ENCODE measurements around the gene PAN3.
A peak's percentile ranks its signal among the peaks of the same experiment; 100 is the strongest.
"Not testable (repeated sequence)": the region's sequence is repeated elsewhere in the genome, so short reads cannot be mapped to it uniquely, and the experiment has no call there.

The PAN3 gene

GRCh38 chr13:28138756-28139470 is 568 bp downstream of the PAN3 start:
- peak; percentile 93 for DNase-seq

GRCh38 chr13:28140433-28141125 is 2.2 kb downstream of the PAN3 start:
- no peak for DNase-seq

- DNase-seq = not testable (repeated sequence)
Measured at GRCh38 chr13:28141542-28141941, 3.2 kb downstream of the PAN3 start.

- no peak for DNase-seq
Measured at GRCh38 chr13:28145049-28145448, 6.7 kb downstream of the PAN3 start.

- no peak for DNase-seq
Measured at GRCh38 chr13:28147495-28147894, 9.2 kb downstream of the PAN3 start.

GRCh38 chr13:28159057-28159456 is 20.7 kb downstream of the PAN3 start:
- no peak for DNase-seq

GRCh38 chr13:28161370-28161769 is 23.0 kb downstream of the PAN3 start:
- no peak for DNase-seq

- DNase-seq = no peak
Measured at GRCh38 chr13:28163587-28163986, 25.2 kb downstream of the PAN3 start.

GRCh38 chr13:28166257-28166656 is 27.9 kb downstream of the PAN3 start:
- DNase-seq = no peak

GRCh38 chr13:28171266-28171665 is 32.9 kb downstream of the PAN3 start:
- DNase-seq = no peak

GRCh38 chr13:28172947-28173346 is 34.6 kb downstream of the PAN3 start:
- DNase-seq = no peak

GRCh38 chr13:28173793-28174192 is 35.4 kb downstream of the PAN3 start:
- DNase-seq = no peak

GRCh38 chr13:28177327-28177726 is 39.0 kb downstream of the PAN3 start:
- no peak for DNase-seq

- no peak for DNase-seq
Measured at GRCh38 chr13:28177877-28178276, 39.5 kb downstream of the PAN3 start.

- DNase-seq = no peak
Measured at GRCh38 chr13:28179974-28180373, 41.6 kb downstream of the PAN3 start.

- no peak for DNase-seq
Measured at GRCh38 chr13:28181413-28181812, 43.1 kb downstream of the PAN3 start.

- no peak for DNase-seq
Measured at GRCh38 chr13:28185256-28185655, 46.9 kb downstream of the PAN3 start.

- DNase-seq = no peak
Measured at GRCh38 chr13:28199089-28199488, 60.7 kb downstream of the PAN3 start.

- DNase-seq = no peak
Measured at GRCh38 chr13:28204043-28204442, 65.7 kb downstream of the PAN3 start.

GRCh38 chr13:28204690-28205443 is 66.5 kb downstream of the PAN3 start:
- no peak for DNase-seq

- DNase-seq = no peak
Measured at GRCh38 chr13:28218679-28219078, 80.3 kb downstream of the PAN3 start.

- no peak for DNase-seq
Measured at GRCh38 chr13:28219408-28220099, 81.2 kb downstream of the PAN3 start.

- no peak for DNase-seq
Measured at GRCh38 chr13:28220166-28220565, 81.8 kb downstream of the PAN3 start.

All from CD4-positive, alpha-beta T cell treated with Interleukin-17A for 1 hour (primary cell).